ENCODE results near the gene IL17REL.

IL17REL gene

DNA sequence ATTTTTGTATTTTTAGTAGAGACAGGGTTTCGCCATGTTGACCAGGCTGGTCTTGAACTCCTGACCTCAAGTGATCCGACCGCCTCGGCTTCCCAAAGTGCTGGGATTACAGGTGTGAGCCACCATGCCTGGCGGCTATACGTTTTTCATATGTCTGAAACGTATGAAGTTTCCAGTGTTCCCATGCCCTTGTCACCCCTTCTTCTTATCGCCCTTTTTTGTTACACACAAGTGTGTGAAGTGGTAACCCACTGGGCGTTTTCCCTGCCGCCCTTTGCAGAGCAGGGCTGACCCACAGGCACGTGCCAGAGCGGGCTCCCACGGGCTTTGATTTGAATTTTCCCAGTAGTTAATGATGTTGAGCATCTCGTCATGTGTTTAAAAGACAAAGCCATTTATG, 35.0 kb downstream of the IL17REL start:
- no peak for TF ChIP-seq REST (IDR thresholded peaks at IDR 0.05; ENCODE audit: insufficient read depth in 1 of 2, low read depth in 2 of 2, low read length in 2 of 2)
- TF ChIP-seq SIN3A (IDR thresholded peaks at IDR 0.05; ENCODE audit: borderline replicate concordance, insufficient read depth, low read length): no peak
- TF ChIP-seq TAF1 (IDR thresholded peaks at IDR 0.05; ENCODE audit: borderline replicate concordance, insufficient read depth, low read length): no peak
- no peak for TF ChIP-seq POLR2AphosphoS5 (IDR thresholded peaks at IDR 0.05; ENCODE audit: low read depth, low read length)
- TF ChIP-seq FOXP2 (optimal IDR thresholded peaks at IDR 0.05; ENCODE audit: borderline replicate concordance, extremely low read depth, extremely low read length, insufficient read depth): no peak

GRCh38 chr22:49976439-49977175, 36.0 kb downstream of the IL17REL start:
- TF ChIP-seq FOXP2 (optimal IDR thresholded peaks at IDR 0.05; ENCODE audit: borderline replicate concordance, extremely low read depth, extremely low read length, insufficient read depth) (no peak), REST (IDR thresholded peaks at IDR 0.05; ENCODE audit: insufficient read depth in 1 of 2, low read depth in 2 of 2, low read length in 2 of 2) (no peak), SIN3A (IDR thresholded peaks at IDR 0.05; ENCODE audit: borderline replicate concordance, insufficient read depth, low read length) (no peak)

DNA sequence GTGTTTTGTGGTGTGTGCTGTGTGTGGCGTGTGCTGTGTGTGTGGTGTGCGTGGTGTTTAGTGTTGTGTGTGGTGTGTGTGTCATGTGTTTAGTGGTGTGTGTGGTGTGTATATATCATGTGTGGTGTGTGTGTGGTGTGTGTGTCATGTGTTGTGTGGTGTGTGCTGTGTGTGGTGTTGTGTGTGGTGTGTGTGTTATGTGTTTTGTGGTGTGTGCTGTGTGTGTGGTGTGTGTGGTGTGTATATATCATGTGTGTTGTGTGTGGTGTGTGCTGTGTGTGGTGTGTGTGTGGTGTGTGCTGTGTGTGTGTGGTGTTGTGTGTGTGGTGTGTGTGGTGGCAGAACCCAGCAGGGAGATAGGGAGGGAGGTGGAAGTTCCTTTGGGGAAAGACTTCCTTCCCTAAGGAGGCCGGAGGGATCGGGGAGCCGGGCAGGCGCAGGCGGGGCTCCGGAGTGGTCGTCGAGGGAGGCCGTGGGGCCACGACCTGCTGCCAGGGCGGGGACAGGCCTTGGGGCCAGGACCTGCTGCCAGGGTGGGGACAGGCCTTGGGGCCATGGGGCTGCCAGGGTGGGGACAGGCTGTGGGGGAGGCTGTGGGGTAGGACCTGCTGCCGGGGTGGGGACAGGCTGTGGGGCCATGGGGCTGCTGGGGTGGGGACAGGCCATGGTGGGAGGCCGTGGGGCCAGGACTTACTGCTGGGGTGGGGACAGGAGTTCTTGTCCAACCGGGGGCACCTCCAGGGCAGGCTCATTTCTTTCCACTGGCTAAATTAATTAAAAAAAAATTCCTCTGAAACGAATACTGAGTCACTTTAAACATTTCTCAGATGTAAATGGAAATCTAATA, 36.8 kb downstream of the IL17REL start:
- TF ChIP-seq TAF1 (IDR thresholded peaks at IDR 0.05; ENCODE audit: borderline replicate concordance, insufficient read depth, low read length) (no peak), POLR2AphosphoS5 (IDR thresholded peaks at IDR 0.05; ENCODE audit: low read depth, low read length) (no peak), REST (IDR thresholded peaks at IDR 0.05; ENCODE audit: insufficient read depth in 1 of 2, low read depth in 2 of 2, low read length in 2 of 2) (no peak), SIN3A (IDR thresholded peaks at IDR 0.05; ENCODE audit: borderline replicate concordance, insufficient read depth, low read length) (no peak), FOXP2 (optimal IDR thresholded peaks at IDR 0.05; ENCODE audit: borderline replicate concordance, extremely low read depth, extremely low read length, insufficient read depth) (no peak)

GRCh38 chr22:49973018-49973961, 39.3 kb downstream of the IL17REL start:
- no peak for TF ChIP-seq SIN3A (IDR thresholded peaks at IDR 0.05; ENCODE audit: borderline replicate concordance, insufficient read depth, low read length)
- TF ChIP-seq FOXP2 (optimal IDR thresholded peaks at IDR 0.05; ENCODE audit: borderline replicate concordance, extremely low read depth, extremely low read length, insufficient read depth): no peak
- TF ChIP-seq POLR2AphosphoS5 (IDR thresholded peaks at IDR 0.05; ENCODE audit: low read depth, low read length): no peak
- TF ChIP-seq TAF1 (IDR thresholded peaks at IDR 0.05; ENCODE audit: borderline replicate concordance, insufficient read depth, low read length): no peak
- TF ChIP-seq REST (IDR thresholded peaks at IDR 0.05; ENCODE audit: insufficient read depth in 1 of 2, low read depth in 2 of 2, low read length in 2 of 2): no peak

Measured in PFSK-1 (cell line).